ENCODE data around the gene EPS15.

GRCh38 chr1:51306950-51307349, 212.1 kb downstream of the EPS15 start:
- TF ChIP-seq POLR2A (IDR thresholded peaks at IDR 0.05; ENCODE audit: low read length) (no peak), GATA1 (IDR thresholded peaks at IDR 0.05; ENCODE audit: low read depth, low read length) (no peak)
